Stimulated activated CD4-positive, alpha-beta T cell treated with anti-CD3 and anti-CD28 coated beads, Interleukin-15, amount 100 ng/mL, for 1 hour (primary cell): ENCODE data around the gene NDN.
"Not testable (repeated sequence)": the region's sequence is repeated elsewhere in the genome, so short reads cannot be mapped to it uniquely, and the experiment has no call there.

ENCODE experiments used
- DNase-seq, 2 donors: peaks; one replicate each; pipeline ENCODE4 v3.0.0-alpha.2; 2020; ENCODE audit warnings: low read depth in 1 of 2, low spot score in 1 of 2

Gene NDN, protein sequence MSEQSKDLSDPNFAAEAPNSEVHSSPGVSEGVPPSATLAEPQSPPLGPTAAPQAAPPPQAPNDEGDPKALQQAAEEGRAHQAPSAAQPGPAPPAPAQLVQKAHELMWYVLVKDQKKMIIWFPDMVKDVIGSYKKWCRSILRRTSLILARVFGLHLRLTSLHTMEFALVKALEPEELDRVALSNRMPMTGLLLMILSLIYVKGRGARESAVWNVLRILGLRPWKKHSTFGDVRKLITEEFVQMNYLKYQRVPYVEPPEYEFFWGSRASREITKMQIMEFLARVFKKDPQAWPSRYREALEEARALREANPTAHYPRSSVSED

DNA sequence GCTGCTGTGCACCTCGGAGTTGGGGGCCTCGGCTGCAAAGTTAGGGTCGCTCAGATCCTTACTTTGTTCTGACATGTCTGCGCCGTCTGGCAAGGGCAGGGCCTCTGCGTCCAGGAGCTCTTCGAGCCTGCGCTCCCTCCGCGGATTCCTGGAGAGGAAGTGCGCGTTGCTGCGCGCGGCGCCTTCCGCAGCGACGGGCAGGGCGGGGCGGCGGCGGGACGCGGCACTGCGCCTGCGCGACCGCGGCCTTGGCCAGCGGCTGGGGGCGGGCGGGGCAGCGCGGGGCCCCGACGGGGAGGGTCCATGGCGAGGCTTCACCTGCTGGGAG lies at the start of gene NDN:
TSS of gene NDN (minus strand) at position 163 of the 328 bp plus-strand sequence. CDS start at position 75, 88 bp downstream.
- DNase-seq, result no peak

DNA sequence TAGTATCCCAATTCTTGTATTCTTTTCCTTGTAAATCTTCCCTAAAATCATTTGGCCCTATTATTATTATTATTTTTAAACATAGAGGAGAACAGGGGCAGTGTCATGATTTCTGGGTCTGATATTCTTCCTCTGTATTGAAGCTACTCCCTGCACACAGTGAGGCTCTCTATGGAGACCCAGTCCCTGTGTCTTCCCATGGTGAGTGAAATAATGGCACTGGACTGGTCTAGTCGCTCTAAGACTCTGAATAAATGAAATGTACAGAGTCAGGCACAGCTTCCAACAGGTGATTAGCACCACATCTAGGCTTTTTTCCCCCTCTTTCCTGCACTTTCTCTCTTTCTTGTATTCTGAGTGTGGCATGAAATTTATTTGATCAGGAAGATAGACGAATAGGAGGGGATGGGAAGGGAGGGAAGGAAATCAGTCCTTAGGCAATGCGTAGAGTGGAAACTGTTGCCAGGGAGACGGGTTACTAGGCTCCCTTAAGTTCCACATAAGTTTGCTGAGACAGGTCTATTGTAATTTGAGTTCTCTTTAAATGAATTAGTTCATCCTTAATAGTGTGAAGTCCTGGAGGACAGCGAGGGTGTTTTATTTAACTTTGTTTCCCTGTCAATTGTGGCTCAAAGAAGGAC lies 49.0 kb upstream of the NDN start:
- DNase-seq, result no peak

DNA sequence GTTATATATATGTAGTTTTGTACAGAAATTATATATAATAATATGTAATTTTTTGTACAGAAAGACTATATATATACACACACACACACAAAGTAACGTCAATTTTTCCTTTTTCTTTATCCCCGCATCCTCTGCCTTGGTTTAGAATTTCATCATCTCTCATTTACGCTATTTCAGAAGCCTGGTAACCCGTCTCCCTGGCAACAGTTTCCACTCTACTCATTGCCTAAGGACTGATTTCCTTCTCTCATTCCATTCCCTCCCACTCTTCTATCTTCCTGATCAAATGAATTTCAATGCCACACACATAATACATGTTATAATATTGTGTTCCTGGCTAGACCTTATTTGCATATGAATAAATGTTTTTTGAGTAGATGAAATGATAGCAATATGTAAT lies 47.8 kb upstream of the NDN start:
- DNase-seq, result no peak

DNA sequence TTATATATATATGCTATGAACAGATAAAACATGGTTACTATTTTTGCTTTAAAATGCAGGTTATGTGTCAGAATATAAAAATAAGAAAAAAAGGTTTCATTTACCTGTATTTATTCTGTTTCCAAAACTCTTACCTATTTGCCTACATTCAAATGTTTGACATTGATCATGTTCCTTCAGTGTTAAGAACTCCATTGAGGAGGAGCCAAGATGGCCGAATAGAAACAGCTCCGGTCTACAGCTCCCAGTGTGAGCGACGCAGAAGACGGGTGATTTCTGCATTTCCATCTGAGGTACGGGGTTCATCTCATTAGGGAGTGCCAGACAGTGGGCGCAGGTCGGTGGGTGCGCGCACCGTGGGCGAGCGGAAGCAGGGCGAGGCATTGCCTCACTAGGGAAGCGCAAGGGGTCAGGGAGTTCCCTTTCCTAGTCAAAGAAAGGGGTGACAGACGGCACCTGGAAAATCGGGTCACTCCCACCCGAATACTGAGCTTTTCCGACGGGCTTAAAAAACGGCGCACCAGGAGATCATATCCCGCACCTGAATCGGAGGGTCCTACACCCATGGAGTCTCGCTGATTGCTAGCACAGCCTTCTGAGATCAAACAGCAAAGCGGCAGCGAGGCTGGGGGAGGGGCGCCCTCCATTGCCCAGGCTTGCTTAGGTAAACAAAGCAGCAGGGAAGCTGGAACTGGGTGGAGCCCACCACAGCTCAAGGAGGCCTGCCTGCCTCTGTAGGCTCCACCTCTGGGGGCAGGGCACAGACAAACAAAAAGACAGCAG lies 27.0 kb upstream of the NDN start:
- DNase-seq, result not testable (repeated sequence)

DNA sequence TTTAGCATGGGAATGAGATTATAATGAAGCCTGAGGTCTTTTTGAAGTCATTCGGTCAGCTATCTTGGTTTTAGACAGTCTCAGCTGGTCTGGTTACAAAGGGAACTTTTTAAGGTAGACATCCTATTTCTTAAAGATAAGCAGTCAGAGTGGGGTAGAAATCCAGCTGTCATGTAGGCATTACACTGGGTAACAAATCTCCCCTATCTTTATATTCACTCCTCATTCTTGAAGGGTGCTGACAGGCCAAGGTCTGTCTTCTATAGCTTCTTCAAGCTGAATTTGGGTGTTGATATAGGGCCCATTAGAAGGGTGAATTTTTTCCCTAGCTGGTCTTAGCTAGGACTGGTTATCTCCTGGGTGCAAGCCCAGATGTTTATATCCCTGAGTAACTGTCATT lies 21.2 kb upstream of the NDN start:
- DNase-seq, result no peak

DNA sequence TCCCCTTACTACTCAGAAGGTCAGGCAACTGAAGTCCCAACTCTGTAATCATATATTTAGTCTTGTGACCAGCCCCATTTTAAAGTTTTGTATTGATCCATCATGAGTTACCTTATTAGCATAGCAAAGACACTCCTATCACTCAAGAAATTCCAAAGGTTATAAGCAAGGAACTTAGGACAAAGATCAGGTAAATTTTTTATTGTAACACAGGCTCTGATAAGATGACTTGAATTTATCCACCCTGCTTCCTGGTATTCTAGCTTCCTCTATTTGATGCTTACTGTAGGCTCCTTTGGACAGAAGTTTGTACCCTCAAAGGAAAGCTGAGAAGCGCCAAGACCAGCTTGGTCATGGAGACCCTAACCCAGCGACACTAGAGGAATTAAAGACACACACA lies 8.2 kb upstream of the NDN start:
- DNase-seq, result no peak

DNA sequence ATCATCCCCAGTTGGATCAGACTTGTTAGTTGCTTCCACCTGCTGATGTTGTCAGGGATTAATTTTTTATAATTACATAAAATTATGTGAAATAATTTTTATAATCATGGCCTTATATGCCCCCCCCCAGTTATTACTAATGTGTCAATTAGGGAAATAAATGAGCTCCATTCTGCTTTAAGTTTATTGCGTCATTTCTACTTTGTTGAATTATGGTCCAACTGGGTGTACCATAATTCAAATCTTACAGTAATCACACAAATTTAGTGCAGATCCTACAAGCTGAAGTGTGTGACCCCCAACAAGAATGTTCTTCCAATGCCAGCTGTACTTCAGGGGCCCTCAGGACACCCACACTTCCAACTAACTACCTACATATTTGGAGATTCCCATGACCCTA lies 7.5 kb upstream of the NDN start:
- no peak for DNase-seq

DNA sequence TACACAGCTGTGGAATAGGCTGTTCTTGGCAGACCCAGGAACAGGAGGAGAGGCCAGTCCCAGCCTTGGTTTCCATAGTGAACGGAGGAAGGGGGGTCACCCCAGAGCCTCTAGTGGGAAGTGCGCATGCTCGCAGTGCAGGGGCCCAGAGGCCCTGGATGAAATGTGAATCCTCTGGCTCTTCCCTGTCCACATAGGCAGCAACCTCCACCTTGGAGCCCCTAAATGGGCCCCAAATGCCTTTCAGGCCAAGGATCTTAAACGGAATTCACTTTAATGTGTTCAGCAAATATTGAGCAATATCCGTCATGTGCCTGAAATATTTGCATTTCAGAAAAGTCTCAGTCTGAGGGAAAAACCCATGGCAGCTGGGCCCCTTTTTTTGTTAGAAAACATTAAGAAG lies 3.3 kb upstream of the NDN start:
- no peak for DNase-seq

DNA sequence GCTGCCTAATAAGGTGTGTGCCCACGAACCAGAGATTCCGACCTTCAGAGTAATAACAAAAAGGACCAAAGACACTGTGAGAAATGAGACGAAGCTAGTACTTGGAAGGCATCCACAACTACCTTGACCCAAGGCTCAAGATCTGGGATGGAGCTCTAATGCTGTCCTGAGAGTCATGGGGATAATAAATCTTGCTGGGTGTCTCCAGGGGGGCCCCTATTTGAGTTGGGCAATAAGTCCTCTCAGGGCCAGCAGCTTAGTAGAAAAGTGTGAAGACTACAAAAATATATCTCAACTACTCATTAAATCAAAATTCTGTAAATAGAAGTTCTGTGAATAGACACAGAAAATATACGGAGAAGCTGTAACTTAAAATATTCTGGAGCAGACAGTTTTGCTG lies 2.9 kb upstream of the NDN start:
- no peak for DNase-seq

DNA sequence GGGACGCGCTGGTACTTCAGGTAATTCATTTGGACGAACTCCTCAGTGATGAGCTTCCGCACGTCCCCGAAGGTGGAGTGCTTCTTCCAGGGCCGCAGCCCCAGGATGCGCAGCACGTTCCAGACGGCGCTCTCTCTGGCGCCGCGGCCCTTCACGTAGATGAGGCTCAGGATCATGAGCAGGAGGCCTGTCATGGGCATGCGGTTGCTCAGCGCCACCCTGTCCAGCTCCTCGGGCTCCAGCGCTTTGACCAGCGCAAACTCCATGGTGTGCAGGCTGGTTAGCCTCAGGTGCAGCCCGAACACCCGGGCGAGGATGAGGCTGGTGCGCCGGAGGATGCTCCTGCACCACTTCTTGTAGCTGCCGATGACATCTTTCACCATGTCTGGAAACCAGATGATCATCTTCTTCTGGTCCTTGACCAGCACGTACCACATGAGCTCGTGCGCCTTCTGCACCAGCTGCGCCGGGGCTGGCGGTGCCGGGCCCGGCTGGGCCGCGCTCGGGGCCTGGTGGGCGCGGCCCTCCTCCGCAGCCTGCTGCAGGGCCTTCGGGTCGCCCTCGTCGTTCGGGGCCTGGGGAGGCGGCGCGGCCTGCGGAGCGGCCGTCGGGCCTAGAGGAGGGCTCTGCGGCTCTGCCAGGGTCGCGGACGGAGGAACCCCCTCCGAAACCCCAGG lies 501 bp downstream of the NDN start:
- no peak for DNase-seq

DNA sequence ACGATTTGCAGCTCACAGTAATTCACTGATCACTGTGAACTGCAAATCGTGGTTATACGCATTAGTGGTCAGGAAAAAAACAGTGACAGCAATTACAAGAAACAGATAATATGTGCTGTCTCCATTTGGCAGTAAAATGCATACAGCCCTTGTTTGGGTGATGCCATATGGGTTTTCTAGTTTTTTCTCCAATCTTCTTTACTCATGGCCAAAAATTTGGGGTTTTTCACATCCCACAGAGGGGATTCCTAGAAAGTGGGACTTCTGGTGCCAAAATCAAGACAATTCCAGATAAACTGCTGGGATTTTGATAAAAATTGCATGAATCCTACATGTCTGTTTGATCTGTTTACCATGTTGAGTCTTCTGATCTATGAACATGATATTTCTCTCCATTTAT lies 15.6 kb downstream of the NDN start:
- DNase-seq, result no peak

DNA sequence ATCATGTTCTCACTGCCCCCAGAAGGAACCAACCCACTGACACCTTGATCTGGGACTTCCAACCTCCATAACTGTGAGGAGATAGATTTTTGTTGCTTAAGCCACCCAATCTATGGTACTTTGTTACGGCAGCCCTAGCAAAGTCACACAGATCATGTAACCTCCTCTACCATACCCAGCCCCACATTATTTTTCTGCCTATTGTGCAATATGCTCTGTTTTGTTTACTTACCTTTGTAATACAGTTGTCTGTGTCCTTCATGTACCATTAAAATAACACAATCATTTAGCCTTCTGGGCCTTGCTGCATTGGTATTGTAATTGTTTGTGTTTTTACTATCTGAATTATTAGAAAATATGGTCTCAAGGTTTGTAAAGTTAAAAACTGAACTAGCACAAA lies 16.1 kb downstream of the NDN start:
- no peak for DNase-seq

DNA sequence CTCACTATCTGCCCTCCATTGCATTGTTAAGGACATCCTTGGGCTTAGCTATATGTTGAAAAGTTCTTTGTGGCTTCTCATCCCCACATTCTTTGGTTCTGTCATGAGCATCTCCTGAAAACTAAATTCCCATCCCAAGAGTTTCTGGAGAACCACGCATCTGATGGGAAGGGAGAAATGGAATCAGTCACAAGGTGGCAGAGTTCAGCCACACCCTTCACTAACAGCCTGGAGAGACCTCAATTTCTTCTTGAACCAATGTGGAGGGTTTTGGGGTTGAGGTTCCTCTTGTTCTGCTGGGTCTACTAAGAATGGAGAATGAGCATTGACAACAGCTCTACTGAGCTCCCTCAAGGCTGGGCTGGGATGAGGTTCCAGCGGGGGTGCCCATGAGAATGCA lies 23.9 kb downstream of the NDN start:
- DNase-seq, result no peak

DNA sequence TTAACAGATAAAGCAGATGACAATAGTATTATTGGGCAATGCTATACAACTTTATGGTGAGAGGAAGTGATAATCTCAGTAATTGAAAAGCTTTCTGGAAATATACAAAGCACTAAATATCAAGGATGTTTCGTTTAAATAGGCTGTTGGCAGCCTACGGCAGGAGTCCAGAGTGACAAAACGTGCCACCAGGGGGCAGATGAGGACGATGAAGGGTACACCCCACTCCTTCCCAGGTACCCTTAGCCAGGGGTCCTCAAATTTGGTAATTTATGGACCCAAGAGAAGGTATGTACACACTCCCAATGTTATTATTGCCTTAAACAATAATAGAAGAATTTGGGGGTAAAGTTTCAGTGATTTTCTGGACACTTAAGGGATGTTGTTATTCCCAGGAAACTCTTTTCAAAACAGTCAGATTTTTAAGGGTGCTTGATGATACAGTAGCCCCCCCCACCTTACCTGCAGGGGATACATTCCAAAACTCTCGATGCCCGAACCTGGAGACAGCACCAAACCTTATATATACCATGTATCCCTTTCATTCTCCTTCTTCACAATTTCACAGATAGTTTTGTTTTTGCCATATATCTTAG lies 38.1 kb downstream of the NDN start:
- DNase-seq, result no peak

DNA sequence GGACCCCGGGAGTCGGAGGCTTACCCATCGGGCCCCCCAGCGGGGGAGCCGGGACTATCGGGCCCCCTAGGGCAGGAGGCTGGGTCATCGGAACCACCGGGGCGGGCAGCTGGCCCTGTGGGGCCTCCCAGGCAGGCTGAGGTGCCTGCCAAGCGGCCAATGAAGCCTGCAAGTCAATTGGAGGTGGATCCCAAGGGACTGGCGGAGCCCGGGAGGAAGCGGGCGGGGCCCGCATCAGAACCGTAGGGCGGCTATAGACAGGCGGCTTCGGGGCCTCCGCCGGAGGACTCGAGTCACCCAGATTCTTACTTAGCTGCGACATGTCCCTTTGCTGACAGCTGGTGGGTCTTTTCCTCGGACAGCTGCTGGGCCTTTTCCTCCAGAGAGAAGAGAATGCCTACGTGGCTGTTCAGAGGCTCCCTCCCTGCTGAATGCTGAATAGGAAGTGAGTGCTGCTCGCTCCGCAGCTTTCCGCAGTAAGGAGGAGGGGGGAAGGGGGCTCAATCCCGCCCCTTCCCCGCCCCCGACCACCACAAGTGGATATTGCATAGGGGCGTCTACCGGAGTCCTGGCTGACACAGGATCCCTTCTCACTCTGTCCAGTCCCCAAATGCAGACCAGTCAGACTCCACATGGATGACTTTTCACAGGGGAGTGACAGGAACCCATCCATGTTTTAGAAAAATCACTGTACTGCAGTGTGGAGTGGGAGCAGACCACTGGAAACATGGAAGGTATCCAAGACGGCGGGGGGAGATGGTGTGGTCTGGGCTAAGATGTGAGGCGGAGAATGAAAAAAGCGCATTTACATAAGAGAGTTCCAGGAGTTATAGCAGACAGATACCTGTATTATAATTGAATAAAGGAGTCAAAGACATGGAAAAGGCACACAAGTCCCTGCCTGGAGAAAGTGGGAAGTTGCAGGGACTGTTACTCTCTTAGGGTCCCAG lies 39.4 kb downstream of the NDN start, which contains the start of gene MAGEL2:
TSS of gene MAGEL2 (minus strand) at position 447 of the 950 bp plus-strand sequence. CDS start at position 322, 125 bp downstream.
- DNase-seq, result no peak

DNA sequence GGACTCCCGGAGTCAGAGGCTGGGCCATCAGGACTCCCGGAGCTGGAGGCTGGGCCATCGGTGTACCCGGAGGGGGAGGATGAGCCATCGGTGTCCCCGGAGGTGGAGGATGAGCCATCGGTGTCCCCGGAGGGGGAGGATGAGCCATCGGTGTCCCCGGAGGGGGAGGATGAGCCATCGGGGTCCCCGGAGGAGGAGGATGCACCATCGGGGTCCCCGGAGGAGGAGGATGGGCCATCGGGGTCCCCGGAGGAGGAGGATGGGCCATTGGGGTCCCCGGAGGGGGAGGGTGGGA lies 40.2 kb downstream of the NDN start:
- no peak for DNase-seq

DNA sequence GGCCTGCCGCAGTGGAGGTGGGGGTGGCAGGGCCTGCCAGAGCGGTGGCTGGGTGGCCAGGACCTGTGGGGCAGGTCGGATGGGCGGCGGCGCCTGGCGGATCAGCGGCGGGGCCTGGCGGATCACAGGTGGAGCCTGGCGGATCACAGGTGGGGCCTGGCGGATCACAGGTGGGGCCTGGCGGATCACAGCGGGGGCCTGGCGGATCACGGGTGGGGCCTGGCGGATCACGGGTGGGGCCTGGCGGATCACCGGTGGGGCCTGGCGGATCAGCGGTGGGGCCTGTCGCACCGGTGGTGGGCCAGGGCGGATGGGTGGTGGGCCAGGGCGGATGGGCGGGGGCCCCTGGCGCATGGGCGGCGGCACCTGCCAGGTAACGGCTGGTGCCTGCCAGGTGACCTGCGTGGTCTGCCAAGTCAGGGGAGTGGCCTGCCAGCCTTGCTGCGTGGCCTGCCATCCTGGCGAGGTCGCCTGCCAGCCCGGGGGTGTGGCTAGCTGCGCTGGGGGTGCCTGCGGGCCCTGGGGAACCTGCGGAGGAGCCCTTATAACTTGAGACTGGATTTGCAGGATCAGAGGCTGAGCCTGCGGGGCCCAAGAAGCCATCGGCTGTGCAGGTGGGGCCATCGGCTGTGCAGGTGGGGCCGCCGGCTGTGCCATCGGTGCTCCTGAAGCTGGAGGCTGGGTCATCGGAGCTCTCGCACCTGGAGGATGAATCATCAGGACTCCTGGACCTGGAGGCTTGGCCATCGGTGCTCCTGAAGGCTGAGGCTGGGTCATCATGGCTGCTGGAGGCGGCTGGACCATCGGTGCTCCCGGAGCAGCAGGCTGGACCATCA lies 40.7 kb downstream of the NDN start:
- DNase-seq, result no peak

DNA sequence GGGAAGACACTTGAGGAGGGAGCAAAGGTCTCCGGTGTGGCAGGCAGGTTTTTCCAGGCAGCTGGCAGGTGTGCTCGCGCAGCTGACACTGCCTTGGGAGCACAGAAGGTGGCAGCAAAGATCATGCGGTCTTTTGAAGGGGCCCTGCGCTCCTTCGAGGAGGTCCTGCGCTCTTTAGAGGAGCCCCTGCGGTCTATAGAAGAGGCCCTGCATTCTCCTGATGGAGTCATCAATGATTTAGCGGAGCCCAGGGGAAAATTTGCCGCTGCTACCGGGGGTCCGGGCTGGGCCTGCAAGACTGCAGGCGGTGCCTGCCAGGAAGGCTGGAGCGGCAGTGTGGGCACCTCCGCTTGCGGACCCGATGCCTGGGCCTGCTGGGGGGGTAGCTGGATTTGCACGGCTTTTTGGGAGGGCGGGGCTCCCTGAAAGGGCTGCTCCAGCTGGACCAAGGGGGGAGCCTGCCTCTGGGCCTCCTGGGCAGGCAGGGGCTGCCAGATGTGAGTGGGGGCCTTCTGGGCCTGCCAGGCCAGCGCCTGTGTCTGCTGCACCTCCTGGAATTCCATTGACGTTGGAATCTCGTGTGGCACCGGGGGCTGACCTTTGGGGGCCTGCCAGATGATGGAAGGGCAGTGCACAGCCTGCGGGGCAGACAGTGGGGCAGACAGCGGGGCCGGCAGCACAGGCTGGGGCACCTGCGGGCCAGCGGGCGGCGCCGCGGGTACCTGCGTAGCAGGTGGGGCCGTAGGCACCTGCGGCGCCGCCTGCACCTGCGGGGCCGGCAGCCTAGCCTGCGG lies 41.5 kb downstream of the NDN start:
- no peak for DNase-seq

DNA sequence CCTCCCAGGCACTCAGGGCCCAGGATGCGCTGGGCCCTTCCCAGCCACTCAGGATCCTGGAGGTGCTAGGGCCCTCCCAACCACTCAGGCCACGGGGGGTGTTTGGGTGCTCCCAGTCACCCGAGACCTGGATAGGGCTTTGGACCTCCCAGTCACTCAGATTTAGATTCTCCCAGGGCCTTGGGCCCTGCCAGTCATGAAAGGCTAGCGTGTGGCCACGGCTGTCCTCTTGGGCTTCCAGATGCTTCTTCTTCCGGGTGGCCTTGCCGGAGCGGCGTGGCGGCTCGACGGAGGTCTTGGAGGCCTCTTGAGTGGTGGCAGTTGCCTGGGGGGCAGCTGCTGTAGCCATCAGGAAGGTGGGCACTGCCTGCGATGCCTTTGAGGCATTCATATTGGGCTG lies 42.3 kb downstream of the NDN start:
- no peak for DNase-seq
